MM.1S (cell line): ENCODE measurements around the gene TM2D1.
"Not testable (repeated sequence)": the region's sequence is repeated elsewhere in the genome, so short reads cannot be mapped to it uniquely, and the experiment has no call there.

Experiments
- DNase-seq: peaks from one replicate; pipeline ENCODE4 v3.0.0-alpha.2; 2015
- H2AFZ ChIP-seq: fragments of 300-600 bp; sonication (generic); 2 replicates; pipeline ENCODE4 v1.6.0; 2016; ENCODE audit warnings: antibody characterized with exemption, low read length
- H3F3A ChIP-seq: fragments of 300-600 bp; sonication (generic); 2 replicates; pipeline ENCODE4 v1.6.1; 2016; ENCODE audit warnings: mild to moderate bottlenecking, antibody characterized with exemption, low read length, moderate library complexity, mixed read lengths; ENCODE audit not compliant: insufficient read depth
- H3K27ac ChIP-seq: fragments of 300-600 bp; sonication (generic); 2 replicates; pipeline ENCODE4 v1.5.1; 2016; ENCODE audit warnings: mild to moderate bottlenecking, low read length
- H3K27me3 ChIP-seq: fragments of 300-600 bp; sonication (generic); replicated peaks from 2 replicates; pipeline ENCODE4 v1.6.0; 2016; ENCODE audit warnings: low read length; ENCODE audit not compliant: insufficient read depth
- H3K36me3 ChIP-seq: fragments of 300-600 bp; sonication (generic); replicated peaks from 2 replicates; pipeline ENCODE4 v1.6.1; 2016; ENCODE audit warnings: mild to moderate bottlenecking, low read length, mixed read lengths; ENCODE audit not compliant: insufficient read depth
- H3K4me1 ChIP-seq: fragments of 300-600 bp; sonication (generic); 2 replicates; pipeline ENCODE4 v1.6.1; 2016; ENCODE audit warnings: low read length, mixed read lengths
- H3K4me2 ChIP-seq: fragments of 300-600 bp; sonication (generic); 2 replicates; pipeline ENCODE4 v1.6.0; 2016; ENCODE audit warnings: low read depth, low read length
- H3K4me3 ChIP-seq: fragments of 300-600 bp; sonication (generic); 2 replicates; pipeline ENCODE4 v1.5.1; 2016; ENCODE audit warnings: low read length, mixed read lengths
- H3K79me2 ChIP-seq: fragments of 300-600 bp; sonication (generic); 2 replicates; pipeline ENCODE4 v1.6.1; 2016; ENCODE audit warnings: mixed run types, low read length, mixed read lengths
- H3K9ac ChIP-seq: fragments of 300-600 bp; sonication (generic); 2 replicates; pipeline ENCODE4 v1.6.1; 2016; ENCODE audit warnings: low read length, mixed read lengths
- H3K9me2 ChIP-seq: fragments of 300-600 bp; sonication (generic); replicated peaks from 2 replicates; pipeline ENCODE4 v1.6.1; 2016; ENCODE audit warnings: mild to moderate bottlenecking, low read length, mixed read lengths; ENCODE audit not compliant: insufficient read depth
- H3K9me3 ChIP-seq: fragments of 300-600 bp; sonication (generic); replicated peaks from 2 replicates; pipeline ENCODE4 v1.6.1; 2016; ENCODE audit warnings: mild to moderate bottlenecking, low read length, mixed read lengths; ENCODE audit not compliant: insufficient read depth
- H4K20me1 ChIP-seq: fragments of 300-600 bp; sonication (generic); 2 replicates; pipeline ENCODE4 v1.6.1; 2016; ENCODE audit warnings: mild to moderate bottlenecking, low read length, moderate library complexity, mixed read lengths; ENCODE audit not compliant: insufficient read depth
- CTCF ChIP-seq: fragments of 300-600 bp; sonication (generic); IDR thresholded peaks from 2 replicates; pipeline ENCODE4 v1.5.1; 2016; ENCODE audit warnings: antibody characterized with exemption, low read length, mixed read lengths
- EZH2 ChIP-seq: fragments of 300-600 bp; sonication (generic); optimal IDR thresholded peaks from 2 replicates; pipeline ENCODE3; 2017; ENCODE audit warnings: low read depth, mild to moderate bottlenecking, antibody characterized with exemption, low read length, mixed read lengths
- EZH2phosphoT487 ChIP-seq: fragments of 300-600 bp; sonication (generic); IDR thresholded peaks from 2 replicates; pipeline ENCODE4 v1.6.1; 2018; ENCODE audit warnings: antibody characterized with exemption, low read length

Gene TM2D1

GRCh38 chr1:61727544-61727943 is 2.6 kb upstream of the TM2D1 start:
- Histone ChIP-seq H4K20me1 (no peaks in the 10 kb centered on the region), H3K4me1 (no peaks in the 10 kb centered on the region), H3K4me3 (no peak overlapping the region), H3K27me3 (no peaks in the 10 kb centered on the region), H2AFZ (no peak overlapping the region), H3K9me2 (no peaks in the 10 kb centered on the region), H3F3A (no peaks in the 10 kb centered on the region), H3K79me2 (peaks cover 26% of the 10 kb centered on the region), H3K9me3 (no peaks in the 10 kb centered on the region), H3K4me2 (no peak overlapping the region), H3K9ac (no peak overlapping the region), H3K36me3 (no peaks in the 10 kb centered on the region; the same call in 1 of the 2 replicates), H3K27ac (no peak overlapping the region)
- TF ChIP-seq EZH2 = no peak
- no peak for TF ChIP-seq EZH2phosphoT487
- TF ChIP-seq CTCF = no peak
- DNase-seq = no peak

DNA sequence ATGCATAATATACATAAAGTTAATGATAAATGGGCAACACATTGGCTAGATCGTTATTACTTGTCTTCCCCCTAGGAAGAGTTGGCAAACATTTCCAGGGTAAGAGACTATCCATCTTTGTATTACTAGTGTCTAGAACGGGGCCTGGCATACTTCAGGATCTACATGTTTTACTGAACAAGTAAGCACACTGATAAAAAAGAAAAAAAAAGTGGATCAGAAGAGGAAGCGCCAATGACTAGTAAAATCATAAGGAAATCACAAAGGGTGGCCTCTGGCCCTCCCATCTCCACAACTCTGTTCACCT is 482 bp downstream of the TM2D1 start:
- no peaks in the 10 kb centered on the region for H3K4me1 ChIP-seq
- peaks cover 39% of the 10 kb centered on the region for H3K79me2 ChIP-seq
- H2AFZ ChIP-seq = peak overlapping the region; percentile 98
- no peak for DNase-seq
- H3K27me3 ChIP-seq = no peaks in the 10 kb centered on the region
- TF ChIP-seq EZH2phosphoT487 = no peak
- no peak for TF ChIP-seq CTCF
- no peak for TF ChIP-seq EZH2
- H3K27ac ChIP-seq = peak overlapping the region; percentile 32; the same call in 1 of the 2 replicates
- no peaks in the 10 kb centered on the region for H3K9me3 ChIP-seq
- peak overlapping the region; percentile 73 for H3K4me2 ChIP-seq
- no peaks in the 10 kb centered on the region for H4K20me1 ChIP-seq
- peak overlapping the region; percentile 90 for H3K4me3 ChIP-seq
- H3K9ac ChIP-seq = peak overlapping the region; percentile 87
- no peaks in the 10 kb centered on the region for H3K9me2 ChIP-seq
- no peaks in the 10 kb centered on the region for H3F3A ChIP-seq
- H3K36me3 ChIP-seq = no peaks in the 10 kb centered on the region; the same call in 1 of the 2 replicates

- not testable (repeated sequence) for H3K27ac ChIP-seq, H3K4me3 ChIP-seq, H3K4me1 ChIP-seq, DNase-seq, H3K9me2 ChIP-seq, H3K9me3 ChIP-seq, H3K27me3 ChIP-seq, H2AFZ ChIP-seq, H3F3A ChIP-seq, H3K36me3 ChIP-seq, H3K4me2 ChIP-seq, H3K9ac ChIP-seq, H4K20me1 ChIP-seq
- peaks cover 47% of the 10 kb centered on the region for H3K79me2 ChIP-seq
Observed at GRCh38 chr1:61718996-61719663, 5.8 kb downstream of the TM2D1 start.

GRCh38 chr1:61711969-61712368 is 13.0 kb downstream of the TM2D1 start:
- Histone ChIP-seq H3K9me2 (no peaks in the 10 kb centered on the region), H2AFZ (no peak overlapping the region), H4K20me1 (no peaks in the 10 kb centered on the region), H3K9ac (no peak overlapping the region), H3K4me3 (no peak overlapping the region), H3K4me1 (no peaks in the 10 kb centered on the region), H3F3A (no peaks in the 10 kb centered on the region), H3K27ac (no peak overlapping the region), H3K27me3 (no peaks in the 10 kb centered on the region), H3K36me3 (no peaks in the 10 kb centered on the region), H3K79me2 (peaks cover 8% of the 10 kb centered on the region; the same call in 1 of the 2 replicates), H3K9me3 (no peaks in the 10 kb centered on the region), H3K4me2 (no peak overlapping the region)
- TF ChIP-seq EZH2phosphoT487 = no peak
- no peak for TF ChIP-seq EZH2
- TF ChIP-seq CTCF = no peak
- no peak for DNase-seq

DNA sequence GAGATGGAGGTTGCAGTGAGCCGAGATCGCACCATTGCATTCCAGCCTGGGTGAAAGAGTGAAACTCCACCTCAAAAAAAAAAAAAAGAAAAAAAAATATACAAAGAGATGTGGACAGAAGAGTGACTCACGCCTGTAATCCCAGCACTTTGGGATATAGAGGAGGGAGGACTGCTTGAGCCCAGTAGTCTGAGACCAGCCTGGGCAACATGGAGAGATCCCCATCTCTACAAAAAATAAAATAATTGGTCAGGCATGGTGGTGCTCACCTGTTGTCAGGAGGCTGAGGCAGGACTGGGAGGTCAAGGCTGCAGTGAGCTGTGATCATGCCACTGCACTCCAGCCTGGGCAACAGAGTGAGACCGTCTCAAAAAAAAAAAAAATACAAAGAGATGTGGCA is 13.7 kb downstream of the TM2D1 start:
- H3K4me3 ChIP-seq, H3K79me2 ChIP-seq, H2AFZ ChIP-seq, H3K27me3 ChIP-seq, H4K20me1 ChIP-seq, H3K9me3 ChIP-seq, H3K9me2 ChIP-seq, H3K4me2 ChIP-seq, H3F3A ChIP-seq, H3K4me1 ChIP-seq, H3K27ac ChIP-seq, H3K36me3 ChIP-seq, H3K9ac ChIP-seq, DNase-seq: not testable (repeated sequence)
